GM13977 (cell line): ENCODE results near the gene TMEM97.
"Not testable (repeated sequence)": the region's sequence is repeated elsewhere in the genome, so short reads cannot be mapped to it uniquely, and the experiment has no call there.

Experiments used
- DNase-seq: peaks from one replicate; pipeline ENCODE4 v3.0.0; 2012; ENCODE audit warnings: low spot score
- in situ Hi-C: fragments of 300-500 bp; cut with MboI; formaldehyde crosslinking; loops from one replicate; pipeline ENCODE4 v1.12.0; 2022; ENCODE audit warnings: low sequenced_read_pairs, low pct_unique_long_range_greater_than_20kb, mixed read lengths, inconsistent platforms; ENCODE audit not compliant: unreplicated experiment
- TF ChIP-seq, protein P1 (sequence below): IDR thresholded peaks from 2 replicates; pipeline ENCODE4 v1.5.1; 2012; ENCODE audit warnings: mild to moderate bottlenecking, control low read depth; ENCODE audit not compliant: insufficient read depth; ENCODE audit errors: extremely low read depth, missing control alignments

Gene TMEM97

DNA sequence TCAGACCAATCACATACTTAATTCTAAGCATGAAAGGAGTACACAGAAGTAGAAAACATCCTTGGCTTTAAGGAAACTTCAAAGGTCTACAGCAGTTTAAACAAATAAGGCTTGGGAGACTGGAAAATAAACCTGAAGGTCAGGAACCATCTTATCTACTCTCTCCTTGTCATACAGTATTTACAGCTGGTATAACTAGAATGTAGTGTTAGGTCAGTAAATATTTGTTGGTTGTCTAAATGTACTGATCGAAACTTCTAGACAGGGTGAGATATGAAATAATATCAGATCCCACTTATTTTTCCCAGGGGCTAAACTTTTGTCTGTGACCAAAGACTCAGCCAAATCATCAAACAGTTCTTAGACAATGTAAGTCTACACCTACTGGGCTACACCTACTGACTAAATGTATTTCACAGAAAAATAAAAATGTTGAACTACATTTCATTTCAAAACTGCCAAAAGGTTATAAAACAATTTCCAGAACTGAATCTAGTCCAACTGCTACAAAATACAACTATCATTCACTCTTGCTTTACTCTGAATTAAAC is 27.1 kb upstream of the TMEM97 start:
- in situ Hi-C loops = no loop called here
- TF ChIP-seq, protein P1, sequence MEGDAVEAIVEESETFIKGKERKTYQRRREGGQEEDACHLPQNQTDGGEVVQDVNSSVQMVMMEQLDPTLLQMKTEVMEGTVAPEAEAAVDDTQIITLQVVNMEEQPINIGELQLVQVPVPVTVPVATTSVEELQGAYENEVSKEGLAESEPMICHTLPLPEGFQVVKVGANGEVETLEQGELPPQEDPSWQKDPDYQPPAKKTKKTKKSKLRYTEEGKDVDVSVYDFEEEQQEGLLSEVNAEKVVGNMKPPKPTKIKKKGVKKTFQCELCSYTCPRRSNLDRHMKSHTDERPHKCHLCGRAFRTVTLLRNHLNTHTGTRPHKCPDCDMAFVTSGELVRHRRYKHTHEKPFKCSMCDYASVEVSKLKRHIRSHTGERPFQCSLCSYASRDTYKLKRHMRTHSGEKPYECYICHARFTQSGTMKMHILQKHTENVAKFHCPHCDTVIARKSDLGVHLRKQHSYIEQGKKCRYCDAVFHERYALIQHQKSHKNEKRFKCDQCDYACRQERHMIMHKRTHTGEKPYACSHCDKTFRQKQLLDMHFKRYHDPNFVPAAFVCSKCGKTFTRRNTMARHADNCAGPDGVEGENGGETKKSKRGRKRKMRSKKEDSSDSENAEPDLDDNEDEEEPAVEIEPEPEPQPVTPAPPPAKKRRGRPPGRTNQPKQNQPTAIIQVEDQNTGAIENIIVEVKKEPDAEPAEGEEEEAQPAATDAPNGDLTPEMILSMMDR = no peak
- DNase-seq = no peak

DNA sequence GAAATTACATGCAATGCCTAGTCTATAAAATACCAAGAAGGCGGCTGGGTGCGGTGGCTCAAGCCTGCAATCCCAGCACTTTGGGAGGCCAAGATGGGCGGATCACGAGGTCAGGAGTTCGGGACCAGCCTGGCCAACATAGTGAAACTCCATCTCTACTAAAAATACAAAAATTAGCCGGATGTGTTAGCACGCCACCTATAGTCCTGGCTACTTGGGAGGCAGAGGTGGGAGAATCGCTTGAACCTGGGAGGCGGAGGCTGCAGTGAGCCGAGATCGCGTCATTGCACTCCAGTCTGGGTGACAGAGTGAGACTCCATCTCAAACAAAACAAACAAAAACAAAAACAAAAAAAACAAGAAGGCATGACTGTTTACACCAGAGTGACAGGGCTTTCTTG is 26.1 kb upstream of the TMEM97 start:
- in situ Hi-C loops, DNase-seq: not testable (repeated sequence)

DNA sequence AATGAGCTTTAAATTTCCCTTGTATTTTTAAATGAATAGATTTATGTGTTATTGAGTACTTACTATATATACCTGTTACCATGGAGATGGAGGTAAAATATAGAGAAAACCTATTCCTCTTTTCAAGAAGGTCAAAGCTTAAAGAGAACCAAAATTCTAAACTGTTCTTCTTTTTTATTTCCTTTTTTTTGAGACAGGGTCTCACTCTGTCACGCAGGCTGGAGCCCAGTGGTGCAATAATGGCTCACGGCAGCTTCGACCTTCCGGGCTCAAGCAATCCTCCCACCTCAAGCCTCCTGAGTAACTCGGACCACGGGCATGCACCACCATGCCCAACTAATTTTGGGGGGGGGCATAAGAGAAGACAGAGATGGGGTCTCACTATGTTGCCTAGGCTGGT is 25.0 kb upstream of the TMEM97 start:
- DNase-seq = no peak
- TF ChIP-seq, protein P1 = no peak
- in situ Hi-C loops = no loop called here

DNA sequence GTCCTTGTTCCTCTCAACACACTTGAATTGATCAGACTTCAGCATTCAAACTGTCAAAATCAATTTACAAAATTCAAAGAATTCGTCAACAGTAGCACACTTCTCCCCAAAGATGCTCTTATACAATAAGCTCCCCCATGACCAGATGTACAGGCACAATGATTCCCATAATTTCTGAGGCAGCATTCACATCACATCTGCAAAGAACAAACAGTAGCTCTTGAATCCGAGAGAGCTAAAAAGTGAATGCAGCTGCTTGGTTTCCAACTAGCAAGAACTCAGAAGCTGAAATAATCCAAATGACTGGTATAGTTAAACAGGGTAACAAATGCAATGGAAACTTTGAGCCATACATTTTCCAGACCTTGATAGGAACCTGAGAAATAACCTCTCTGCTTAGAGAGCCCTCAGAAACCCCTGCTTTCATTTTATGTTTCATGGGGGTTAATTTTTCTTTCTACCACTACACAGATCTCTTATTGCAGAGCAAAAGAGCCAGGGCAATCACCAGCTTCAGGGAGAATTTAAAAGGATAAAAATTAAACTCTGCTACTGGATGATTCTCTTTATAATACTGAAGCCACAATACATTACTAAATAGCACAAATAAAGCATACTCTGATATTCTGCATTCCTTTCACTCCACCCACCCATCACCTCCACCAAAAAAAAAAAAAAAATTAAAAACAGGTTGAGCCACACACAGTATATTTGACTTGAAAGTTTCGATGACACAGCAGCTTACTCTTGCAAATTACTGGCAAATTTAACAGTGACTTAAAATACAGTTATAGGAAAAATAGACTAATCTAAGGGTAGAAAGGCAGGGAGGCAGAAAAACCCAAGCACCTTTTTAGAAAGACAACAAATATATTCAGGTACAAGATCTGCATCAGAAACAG is 23.1 kb upstream of the TMEM97 start:
- no peak for DNase-seq
- TF ChIP-seq, protein P1 = no peak
- in situ Hi-C loops = no loop called here

DNA sequence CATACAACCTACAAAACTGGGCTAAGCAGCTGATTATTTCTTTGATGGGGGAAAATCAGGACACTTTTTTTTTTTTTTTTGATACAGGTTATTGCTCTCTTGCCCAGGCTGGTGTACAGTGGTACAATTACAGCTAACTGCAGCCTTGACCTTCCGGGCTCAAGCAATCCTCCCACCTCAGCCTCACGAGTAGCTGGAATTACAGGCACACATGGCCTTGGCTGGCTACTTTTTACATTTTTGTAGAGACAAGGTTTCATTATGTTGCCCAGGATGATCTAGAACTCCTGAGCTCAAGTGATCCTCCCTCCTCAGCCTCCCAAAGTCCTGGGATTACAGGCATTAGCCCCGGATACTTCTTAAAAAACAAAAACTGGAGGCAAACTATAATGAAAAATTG is 20.6 kb upstream of the TMEM97 start:
- in situ Hi-C loops = no loop called here
- TF ChIP-seq, protein P1 = no peak
- DNase-seq = no peak

DNA sequence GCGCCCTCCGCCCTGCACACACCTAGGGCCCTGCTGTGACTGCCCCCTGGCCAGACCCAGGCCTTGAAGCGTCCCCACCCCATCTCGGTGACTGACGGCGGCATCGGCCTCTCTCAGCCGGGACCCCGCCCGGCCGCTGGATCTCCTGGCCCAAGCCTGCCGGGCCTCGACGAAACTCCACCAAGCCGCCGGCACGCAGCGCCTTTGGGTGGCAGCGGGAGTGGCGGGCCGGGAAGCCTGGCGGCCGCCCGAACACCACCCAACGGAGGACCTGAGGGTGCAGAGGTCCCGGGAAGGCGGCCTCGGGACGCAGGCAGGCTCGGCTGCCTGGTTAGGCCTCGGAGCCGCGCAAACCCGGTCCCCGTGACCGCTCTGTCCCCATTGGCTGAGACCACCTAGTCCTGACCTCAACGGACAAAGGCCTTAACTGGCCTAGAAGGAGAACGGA is 12.0 kb upstream of the TMEM97 start:
- DNase-seq = no peak
- TF ChIP-seq, protein P1 = no peak
- in situ Hi-C loops = no loop called here

DNA sequence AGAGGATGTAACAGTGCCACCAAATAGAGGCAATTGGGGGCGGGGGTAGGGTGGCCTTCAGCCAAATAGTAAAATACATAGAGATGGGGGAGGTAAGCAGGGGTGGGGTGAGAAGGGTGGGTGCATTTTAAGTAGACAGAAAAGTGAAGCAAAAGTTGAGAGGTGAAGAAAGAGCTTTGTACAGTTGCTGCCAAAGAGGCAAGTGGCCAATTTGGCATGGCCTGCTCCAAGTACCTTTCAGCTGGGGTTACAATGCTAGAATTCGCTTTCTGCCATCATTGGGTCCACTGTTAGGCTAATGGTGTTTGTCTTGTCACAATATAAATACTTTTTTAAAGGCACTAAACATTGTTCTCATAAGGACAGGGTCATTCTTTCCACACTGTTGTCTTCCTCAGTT is 5.2 kb upstream of the TMEM97 start:
- in situ Hi-C loops = no loop called here
- TF ChIP-seq, protein P1 = no peak
- no peak for DNase-seq
